Caki2 (cell line): ENCODE results near the gene NACC2. TPM values are rescaled to one million over a fixed set of nuclear protein-coding genes. Genes with fewer than 3 reads are reported as not detected.

Experiments used
- total RNA-seq: library from RNA; depleted of rRNA; stranded (reverse); fragments of >200 nt; shearing (Covaris generic); gene quantifications from 2 replicates; pipeline ENCODE4 v1.2.3, GENCODE V29; 2014; ENCODE audit warnings: low replicate concordance; rRNA removed

Gene NACC2
- total RNA-seq, 1 experiment from 2014 or later: 20.2 TPM

Other genes starting within 250 kb of the NACC2 start
- 22.6 and 39.3 TPM in 2 replicates for gene CAMSAP1, start 187.7 kb downstream of the NACC2 start, total RNA-seq
- 72.0 and 81.4 TPM in 2 replicates for gene UBAC1, start 133.9 kb downstream of the NACC2 start, total RNA-seq
- gene TMEM250, start 23.6 kb upstream of the NACC2 start, total RNA-seq: 94.4 and 94.5 TPM in 2 replicates
- not detected in 2 replicates for gene LHX3, start 109.8 kb upstream of the NACC2 start, total RNA-seq
- gene QSOX2, start 150.5 kb upstream of the NACC2 start, total RNA-seq: 16.4 and 39.3 TPM in 2 replicates
- 0.41 TPM in 1 of 2 replicates, not detected in the other for gene CCDC187, start 208.8 kb upstream of the NACC2 start, total RNA-seq
- gene GPSM1, start 232.2 kb upstream of the NACC2 start, total RNA-seq: 23.5 and 29.9 TPM in 2 replicates